ENCODE results near the gene MYLK3. TPM values are rescaled to one million over a fixed set of nuclear protein-coding genes. Genes with fewer than 3 reads are reported as not detected.

The MYLK3 gene
- total RNA-seq, 6 experiments from 2014 or later: 0.06 to 0.44 (median 0.23) TPM

DNA sequence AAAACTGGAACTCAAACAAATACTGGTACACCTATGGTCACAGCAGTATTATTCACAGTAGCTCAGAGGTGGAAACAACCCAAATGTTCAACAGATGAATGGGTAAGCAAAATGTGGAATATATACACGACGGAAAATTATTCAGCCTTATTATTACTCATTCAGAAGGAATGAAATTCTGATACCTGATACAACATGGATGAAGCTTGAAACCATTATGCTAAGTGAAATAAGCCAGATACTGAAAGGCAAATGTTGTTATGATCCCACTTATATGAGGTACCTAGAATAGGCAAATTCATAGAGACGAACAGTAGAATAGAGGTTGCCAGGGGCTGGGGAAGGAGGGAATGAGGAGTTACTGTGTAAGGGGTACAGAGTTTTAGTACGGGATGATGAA is 27.1 kb upstream of the MYLK3 start:
- DNase-seq (no peak), ATAC-seq (no peak)
- no peak for TF ChIP-seq POLR2A (IDR thresholded peaks at IDR 0.05)
- TF ChIP-seq, protein P1, sequence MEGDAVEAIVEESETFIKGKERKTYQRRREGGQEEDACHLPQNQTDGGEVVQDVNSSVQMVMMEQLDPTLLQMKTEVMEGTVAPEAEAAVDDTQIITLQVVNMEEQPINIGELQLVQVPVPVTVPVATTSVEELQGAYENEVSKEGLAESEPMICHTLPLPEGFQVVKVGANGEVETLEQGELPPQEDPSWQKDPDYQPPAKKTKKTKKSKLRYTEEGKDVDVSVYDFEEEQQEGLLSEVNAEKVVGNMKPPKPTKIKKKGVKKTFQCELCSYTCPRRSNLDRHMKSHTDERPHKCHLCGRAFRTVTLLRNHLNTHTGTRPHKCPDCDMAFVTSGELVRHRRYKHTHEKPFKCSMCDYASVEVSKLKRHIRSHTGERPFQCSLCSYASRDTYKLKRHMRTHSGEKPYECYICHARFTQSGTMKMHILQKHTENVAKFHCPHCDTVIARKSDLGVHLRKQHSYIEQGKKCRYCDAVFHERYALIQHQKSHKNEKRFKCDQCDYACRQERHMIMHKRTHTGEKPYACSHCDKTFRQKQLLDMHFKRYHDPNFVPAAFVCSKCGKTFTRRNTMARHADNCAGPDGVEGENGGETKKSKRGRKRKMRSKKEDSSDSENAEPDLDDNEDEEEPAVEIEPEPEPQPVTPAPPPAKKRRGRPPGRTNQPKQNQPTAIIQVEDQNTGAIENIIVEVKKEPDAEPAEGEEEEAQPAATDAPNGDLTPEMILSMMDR (IDR thresholded peaks at IDR 0.05): no peak
- H3K9me3 ChIP-seq: no peaks in the 10 kb centered on the region
- H3K27me3 ChIP-seq: no peaks in the 10 kb centered on the region
- intact Hi-C loops (cut with DNase I): no loop called here
- no peaks in the 10 kb centered on the region for H3K36me3 ChIP-seq
- no peaks in the 10 kb centered on the region for H3K4me1 ChIP-seq
- H3K27ac ChIP-seq: no peak overlapping the region
- 91% methylated on average over 4 of the region's 4 CpGs for WGBS (ENCODE audit: insufficient coverage, low coverage, low lambda C conversion rate, missing lambda C conversion rate)
- no peak overlapping the region for H3K4me3 ChIP-seq

DNA sequence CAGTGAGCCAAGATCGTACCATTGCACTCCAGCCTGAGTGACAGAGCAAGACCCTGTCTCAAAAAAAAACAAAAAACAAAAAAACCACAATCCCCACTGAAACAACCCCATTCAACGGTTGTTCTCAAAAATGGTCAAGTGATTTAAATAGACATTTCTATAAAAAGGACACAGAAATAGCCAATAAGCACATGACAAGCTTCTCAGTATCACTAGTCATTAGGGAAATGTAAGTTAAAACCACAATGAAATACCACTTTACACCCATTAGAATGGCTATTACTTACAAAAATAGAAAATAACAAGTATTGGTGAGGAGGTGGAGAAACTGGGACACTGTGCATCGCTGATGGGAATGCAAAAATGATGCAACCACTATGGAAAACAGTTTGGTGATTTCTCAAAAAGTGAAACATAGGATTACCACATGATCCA is 26.6 kb upstream of the MYLK3 start:
- Histone ChIP-seq H3K4me1 (no peaks in the 10 kb centered on the region), H3K4me3 (no peak overlapping the region), H3K36me3 (no peaks in the 10 kb centered on the region), H3K27ac (no peak overlapping the region), H3K27me3 (no peaks in the 10 kb centered on the region), H3K9me3 (no peaks in the 10 kb centered on the region)
- TF ChIP-seq POLR2A (IDR thresholded peaks at IDR 0.05): no peak
- TF ChIP-seq, protein P1 (IDR thresholded peaks at IDR 0.05): no peak
- intact Hi-C loops (cut with DNase I): no loop called here
- 59% methylated on average over 3 of the region's 3 CpGs for WGBS (ENCODE audit: insufficient coverage, low coverage, low lambda C conversion rate, missing lambda C conversion rate)
- ATAC-seq (no peak), DNase-seq (no peak)

DNA sequence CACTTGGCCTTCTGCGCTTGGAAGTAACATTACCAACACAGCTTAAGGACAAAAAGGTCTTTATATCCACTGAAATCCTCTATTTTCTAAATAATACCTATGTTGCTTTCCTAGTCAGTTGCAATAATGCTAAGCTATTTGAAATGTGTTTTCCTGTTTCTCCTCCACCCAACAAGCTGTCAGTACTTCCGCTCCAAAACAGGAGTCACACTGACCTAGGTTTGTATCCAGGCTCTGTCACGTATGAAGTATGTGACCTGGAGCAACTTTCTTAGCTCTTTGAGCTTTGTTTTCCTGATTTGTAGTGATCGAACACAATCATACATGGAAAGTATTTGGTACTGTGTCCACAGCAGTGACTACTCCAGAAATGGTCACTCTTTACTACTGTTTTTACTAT is 24.3 kb upstream of the MYLK3 start:
- intact Hi-C loops (cut with DNase I): no loop called here
- no peaks in the 10 kb centered on the region for H3K9me3 ChIP-seq
- no peaks in the 10 kb centered on the region for H3K27me3 ChIP-seq
- no peak for DNase-seq
- no peak overlapping the region for H3K27ac ChIP-seq
- ATAC-seq: no peak
- 83% methylated on average over 4 of the region's 4 CpGs for WGBS (ENCODE audit: insufficient coverage, low coverage, low lambda C conversion rate, missing lambda C conversion rate)
- H3K4me3 ChIP-seq: no peak overlapping the region
- no peaks in the 10 kb centered on the region for H3K36me3 ChIP-seq
- H3K4me1 ChIP-seq: no peaks in the 10 kb centered on the region
- no peak for TF ChIP-seq POLR2A (IDR thresholded peaks at IDR 0.05)
- TF ChIP-seq, protein P1 (IDR thresholded peaks at IDR 0.05): no peak

DNA sequence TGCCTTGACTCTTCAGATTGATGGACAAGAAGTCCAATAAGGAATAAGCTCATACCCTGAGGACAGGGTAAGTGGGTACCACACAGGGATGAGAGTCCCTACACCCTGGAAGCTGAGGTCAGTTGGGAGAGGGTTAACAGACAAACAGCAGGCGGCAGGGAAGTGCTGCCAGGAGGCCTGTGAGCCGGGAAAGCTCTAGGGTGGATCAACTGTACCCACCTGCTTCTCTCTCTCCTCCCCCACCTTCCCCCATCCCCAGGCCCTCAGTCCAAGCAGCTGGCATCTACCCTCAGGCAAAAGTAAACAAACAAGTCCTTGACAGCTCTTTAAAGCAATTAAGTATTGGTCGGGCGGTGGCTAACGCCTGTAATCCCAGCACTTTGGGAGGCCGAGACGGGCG is 20.7 kb upstream of the MYLK3 start:
- no peak overlapping the region for H3K4me3 ChIP-seq
- no peaks in the 10 kb centered on the region for H3K9me3 ChIP-seq
- no peaks in the 10 kb centered on the region for H3K4me1 ChIP-seq
- no peak overlapping the region for H3K27ac ChIP-seq
- intact Hi-C loops (cut with DNase I): no loop called here
- ATAC-seq: no peak
- peak in 1 of 3 donors; percentile 18 for DNase-seq
- no peaks in the 10 kb centered on the region for H3K27me3 ChIP-seq
- TF ChIP-seq, protein P1 (IDR thresholded peaks at IDR 0.05): no peak
- no peak for TF ChIP-seq POLR2A (IDR thresholded peaks at IDR 0.05)
- 86% methylated on average over 5 of the region's 8 CpGs for WGBS (ENCODE audit: insufficient coverage, low coverage, low lambda C conversion rate, missing lambda C conversion rate)
- H3K36me3 ChIP-seq: no peaks in the 10 kb centered on the region

DNA sequence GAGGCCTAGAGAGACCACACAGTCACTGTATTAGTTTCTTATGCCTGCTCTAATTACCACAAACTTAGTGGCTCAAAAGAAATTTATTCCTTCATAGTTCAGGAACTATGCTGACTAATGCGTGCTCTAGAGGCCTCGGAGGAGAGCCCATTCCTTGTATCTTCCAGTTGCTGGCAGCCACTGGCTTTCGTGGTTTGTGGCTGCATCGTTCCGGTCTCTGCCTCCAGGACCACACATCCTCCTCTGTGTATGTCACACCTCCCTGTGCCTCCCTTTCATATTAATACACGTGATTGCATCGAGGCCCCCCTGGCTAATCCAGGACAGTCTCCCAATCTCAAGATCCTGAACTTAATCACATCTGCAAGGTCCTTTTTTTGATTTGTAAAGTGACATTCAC is 16.9 kb upstream of the MYLK3 start:
- intact Hi-C loops (cut with DNase I): no loop called here
- Histone ChIP-seq H3K36me3 (no peaks in the 10 kb centered on the region), H3K27ac (no peak overlapping the region), H3K4me3 (no peak overlapping the region), H3K4me1 (no peaks in the 10 kb centered on the region), H3K27me3 (no peaks in the 10 kb centered on the region), H3K9me3 (no peaks in the 10 kb centered on the region)
- DNase-seq (no peak), ATAC-seq (no peak)
- WGBS (ENCODE audit: insufficient coverage, low coverage, low lambda C conversion rate, missing lambda C conversion rate): 40% methylated on average over 3 of the region's 7 CpGs
- no peak for TF ChIP-seq POLR2A (IDR thresholded peaks at IDR 0.05)
- TF ChIP-seq, protein P1 (IDR thresholded peaks at IDR 0.05): no peak

All from right lobe of liver (tissue), 6 donors.